Activated T-cell treated with anti-CD3 and anti-CD28 coated beads, Interleukin-2, amount 50 U/mL, for 48 hours (primary cell): ENCODE results near the gene CCNI2.

Experiments used
- DNase-seq, 2 experiments: peaks; one replicate each; pipeline ENCODE4 v3.0.0-alpha.2; 2020

CCNI2 gene

GRCh38 chr5:132766020-132766805 is 19.0 kb downstream of the CCNI2 start:
- no peak for DNase-seq

DNA sequence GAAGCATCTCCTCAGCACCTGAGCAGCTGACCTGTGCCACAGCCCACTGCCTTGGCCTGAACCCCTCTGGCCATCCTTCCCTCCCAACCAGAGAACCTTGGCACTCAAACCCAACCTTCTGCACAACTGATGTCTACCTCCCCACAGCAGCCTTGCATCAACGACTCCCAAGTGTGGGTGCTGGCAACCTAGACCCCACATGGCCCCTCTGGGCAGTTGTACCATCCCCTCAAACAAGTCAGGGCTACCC is 19.5 kb downstream of the CCNI2 start:
- no peak for DNase-seq

- no peak for DNase-seq
These were observed 19.9 kb downstream of the CCNI2 start for GRCh38 chr5:132767150-132767549.

DNA sequence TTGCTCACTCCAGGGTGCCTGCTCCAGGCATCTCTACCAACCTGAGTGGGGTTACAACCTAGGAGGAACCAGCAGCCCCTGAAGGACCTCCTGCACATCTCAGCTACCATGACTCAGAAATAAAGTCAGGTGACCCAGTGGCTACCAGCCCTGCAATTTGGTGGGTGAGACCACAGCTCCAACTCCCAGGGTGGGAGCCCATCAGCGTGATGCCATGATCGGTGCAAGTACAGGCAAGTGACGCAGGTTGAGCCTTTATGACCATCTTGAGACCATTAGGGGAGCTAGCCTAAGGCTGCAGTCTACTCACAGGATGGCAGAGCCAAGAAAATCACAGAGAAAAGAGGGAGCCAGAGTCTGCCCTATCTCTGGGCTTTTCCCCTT is 21.3 kb downstream of the CCNI2 start:
- no peak for DNase-seq

GRCh38 chr5:132770476-132771159 is 23.4 kb downstream of the CCNI2 start:
- DNase-seq, result no peak

DNA sequence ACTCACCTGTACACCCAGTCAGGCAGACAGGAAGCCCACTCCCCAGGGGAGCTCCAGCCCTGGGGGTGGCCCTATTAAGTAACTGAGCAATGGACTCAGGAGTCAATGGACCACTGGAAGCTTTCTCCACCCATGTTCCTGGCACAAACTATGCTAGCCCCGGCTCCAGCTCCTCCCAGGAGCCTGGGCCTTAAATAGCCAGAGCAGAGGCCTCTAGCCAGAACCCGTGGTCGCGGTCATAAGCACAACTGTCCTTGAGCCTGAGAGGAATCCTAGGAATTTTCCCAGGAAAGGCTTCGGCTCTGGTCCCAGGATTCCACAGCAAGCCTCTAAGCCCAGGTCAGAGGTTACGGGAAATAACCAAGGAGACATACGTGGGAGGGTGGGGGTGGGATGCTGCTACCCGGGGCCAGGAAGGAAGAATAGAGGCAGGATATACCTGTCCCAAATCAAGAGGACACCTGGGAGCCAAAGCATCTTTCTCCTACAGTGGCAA is 24.3 kb downstream of the CCNI2 start:
- DNase-seq, result no peak

GRCh38 chr5:132772291-132773070 is 25.3 kb downstream of the CCNI2 start:
- no peak for DNase-seq

DNA sequence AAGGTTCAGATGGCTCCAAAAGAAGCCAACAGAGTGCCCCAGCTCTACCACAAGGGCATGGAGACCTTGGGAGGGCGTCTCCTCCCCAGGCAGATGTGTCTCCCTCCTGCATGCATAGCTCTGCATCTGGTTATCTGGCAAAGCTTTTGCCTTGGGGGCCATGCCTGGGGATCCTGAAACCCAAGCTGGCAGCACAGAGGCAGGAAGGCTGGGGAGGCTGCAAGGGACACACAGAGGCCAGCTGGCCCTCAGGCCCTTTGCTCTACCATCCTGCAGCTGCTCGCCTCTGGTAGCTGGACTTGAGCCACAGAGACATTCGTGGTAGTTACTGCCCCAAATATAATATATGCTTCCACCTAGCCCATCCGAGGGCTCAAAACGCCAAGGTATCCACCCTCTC is 25.9 kb downstream of the CCNI2 start:
- no peak for DNase-seq

DNA sequence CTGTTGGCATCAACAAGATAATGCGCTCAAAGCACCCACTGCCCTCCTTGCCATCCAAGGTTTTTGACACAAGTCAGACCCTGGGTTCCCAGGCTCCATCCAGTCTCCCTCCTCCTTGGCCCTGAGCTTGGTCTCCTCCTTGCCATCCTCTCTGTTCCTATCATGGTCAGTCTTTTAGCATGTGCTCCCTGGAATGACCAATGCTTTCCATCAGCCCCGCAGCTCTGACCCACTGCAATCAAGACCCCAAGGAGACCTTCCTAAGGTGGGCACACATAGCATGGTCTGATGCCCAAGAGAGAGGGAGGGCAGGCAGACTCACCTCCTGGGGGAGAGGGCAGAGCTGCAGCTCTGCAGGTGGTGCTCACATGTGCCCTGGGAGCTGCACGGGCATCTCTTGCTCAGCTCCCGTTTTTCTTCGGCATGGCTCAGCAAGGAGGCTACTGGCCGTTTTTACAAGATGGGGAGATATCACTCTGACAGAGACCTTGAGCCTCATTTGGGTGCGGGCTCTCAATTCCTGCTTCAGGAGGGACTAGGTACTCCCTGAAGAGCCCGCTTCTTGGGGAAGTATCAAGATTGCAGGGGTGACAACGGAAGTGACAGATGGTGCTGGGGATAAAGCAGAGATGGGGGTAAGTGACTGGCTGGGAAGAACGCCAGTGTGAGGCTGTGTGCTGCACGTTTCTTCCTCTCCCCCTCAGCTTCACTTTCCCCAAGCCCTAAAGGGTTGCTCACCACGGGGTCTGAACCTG is 26.6 kb downstream of the CCNI2 start:
- no peak for DNase-seq

- no peak for DNase-seq
These were observed 27.2 kb downstream of the CCNI2 start for GRCh38 chr5:132774406-132774805.

DNA sequence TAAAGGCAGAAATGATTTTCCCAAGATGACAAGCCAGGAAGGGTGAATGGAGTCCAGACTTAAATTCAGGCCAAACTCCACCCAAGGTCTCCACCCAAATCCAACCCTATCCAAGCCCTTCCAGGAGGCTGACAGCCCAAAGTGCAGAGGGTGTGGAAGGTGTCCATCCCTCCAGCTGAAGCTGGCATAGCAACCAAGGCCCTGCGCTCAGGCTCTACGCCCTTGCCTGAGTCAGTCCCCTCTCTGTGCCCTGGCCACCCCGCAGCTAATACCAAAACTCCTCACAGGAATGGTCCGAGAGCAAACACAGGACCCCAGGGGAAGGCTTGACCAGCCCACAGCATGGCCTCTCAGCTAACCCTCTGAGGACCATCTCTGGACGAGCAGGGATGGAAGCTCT is 27.7 kb downstream of the CCNI2 start:
- DNase-seq, result no peak

DNA sequence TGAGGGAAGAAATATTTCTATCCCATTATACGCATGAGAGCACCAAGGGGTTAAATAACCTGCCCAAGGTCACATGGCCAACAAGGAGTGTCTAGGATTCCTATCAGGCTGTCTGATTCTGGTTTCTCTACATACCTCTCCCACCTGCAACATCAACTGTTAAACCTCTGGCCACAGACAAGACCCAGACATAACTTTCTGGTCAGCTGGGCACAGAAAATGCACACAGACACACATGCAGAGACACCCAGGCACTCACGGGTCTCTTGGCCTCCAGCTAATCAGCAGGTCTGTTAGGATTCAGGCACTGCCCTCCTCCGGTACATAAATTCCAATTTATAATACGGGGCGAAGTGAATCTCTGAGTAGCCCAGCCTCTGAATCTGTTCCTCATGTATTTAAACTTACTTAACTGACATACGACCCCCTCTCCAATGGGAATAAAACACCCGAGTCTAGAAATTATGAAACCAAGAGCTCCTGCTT is 28.3 kb downstream of the CCNI2 start:
- DNase-seq, result no peak

DNA sequence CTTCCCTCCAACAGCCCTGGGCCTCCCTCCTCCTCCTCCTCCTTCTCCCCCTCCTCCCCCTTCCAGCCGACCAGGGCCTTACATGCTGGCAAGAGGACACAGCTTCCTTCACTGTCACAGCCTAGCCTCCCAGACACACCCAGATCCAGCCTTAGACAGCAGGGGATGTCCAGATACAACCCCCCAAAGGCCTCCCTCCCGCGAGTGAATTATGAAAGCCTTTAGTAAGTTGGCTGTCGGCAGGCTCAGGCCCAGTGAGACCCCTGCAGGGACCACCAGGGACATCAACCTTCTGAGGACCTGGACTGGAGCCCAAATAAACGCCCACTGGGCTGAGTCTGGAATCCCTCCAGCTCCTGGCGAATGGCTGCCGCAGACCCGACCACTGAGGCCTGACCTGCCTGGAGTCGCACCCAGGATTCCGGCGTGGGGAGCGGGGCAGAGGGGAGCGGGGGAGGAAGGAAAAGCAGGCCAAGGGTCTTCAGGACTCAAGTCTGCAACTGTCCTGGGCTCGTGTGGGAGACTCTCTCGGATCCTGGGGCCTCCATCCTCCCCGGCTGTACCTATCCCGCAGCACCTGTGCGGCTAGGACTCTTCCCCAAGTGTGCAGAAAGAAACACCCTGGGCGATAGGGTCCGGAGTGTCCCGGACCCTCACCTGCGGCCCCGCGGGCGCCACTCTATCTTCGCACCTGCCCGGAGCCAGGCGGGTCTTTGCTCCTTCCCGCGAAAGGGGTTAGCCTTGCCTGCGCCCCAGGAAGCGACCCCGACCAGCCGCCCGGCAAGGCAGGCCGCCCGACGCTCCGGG is 29.1 kb downstream of the CCNI2 start:
- peak; percentile 26 to 27 for DNase-seq

DNA sequence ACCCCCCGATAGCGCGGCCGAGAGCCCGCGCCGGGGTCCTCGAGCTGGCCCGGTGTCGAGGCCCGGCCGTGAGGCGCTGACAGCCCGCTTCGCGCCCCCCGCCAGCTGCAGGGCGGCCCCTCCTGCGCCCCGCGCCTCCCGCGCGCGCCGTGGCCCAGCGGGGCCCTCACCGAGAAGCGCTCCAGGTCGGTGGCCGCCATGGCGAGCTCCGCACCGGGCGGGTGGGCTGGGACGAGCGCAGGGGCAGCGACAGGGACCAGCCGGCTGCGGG is 29.6 kb downstream of the CCNI2 start:
- no peak for DNase-seq

- peak; percentile 56 to 65 for DNase-seq
These were observed 30.2 kb downstream of the CCNI2 start, which contains the start of gene SEPTIN8 for GRCh38 chr5:132777209-132778069. Gene SEPTIN8 (minus strand): TSS chr5:132777239. CDS start chr5:132777137, 102 bp downstream.

- no peak for DNase-seq
These were observed 30.9 kb downstream of the CCNI2 start for GRCh38 chr5:132778129-132778528.

- DNase-seq, result no peak
These were observed 31.6 kb downstream of the CCNI2 start for GRCh38 chr5:132778856-132779255.

DNA sequence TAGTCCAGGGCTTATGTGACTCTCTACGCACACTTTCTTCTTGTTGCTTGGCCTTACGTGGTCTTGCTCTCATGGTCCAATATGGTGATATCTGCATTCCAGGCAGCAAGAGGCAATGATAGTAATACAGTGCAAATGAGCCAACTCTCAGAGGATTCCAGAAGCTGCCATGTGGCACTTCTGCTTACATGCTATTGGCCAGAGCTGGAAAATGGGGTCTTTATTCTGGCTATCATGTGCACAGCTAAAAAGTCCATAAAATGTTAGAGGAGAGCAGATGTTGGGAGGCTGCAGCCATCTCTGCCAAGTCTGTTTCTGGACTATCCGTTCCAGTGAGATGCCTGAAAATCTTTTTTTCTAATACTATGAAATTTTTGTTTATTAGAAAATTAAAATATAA is 32.7 kb downstream of the CCNI2 start:
- DNase-seq, result no peak

- DNase-seq, result no peak
These were observed 33.4 kb downstream of the CCNI2 start for GRCh38 chr5:132780577-132780976.

GRCh38 chr5:132781029-132781428 is 33.8 kb downstream of the CCNI2 start:
- no peak for DNase-seq

DNA sequence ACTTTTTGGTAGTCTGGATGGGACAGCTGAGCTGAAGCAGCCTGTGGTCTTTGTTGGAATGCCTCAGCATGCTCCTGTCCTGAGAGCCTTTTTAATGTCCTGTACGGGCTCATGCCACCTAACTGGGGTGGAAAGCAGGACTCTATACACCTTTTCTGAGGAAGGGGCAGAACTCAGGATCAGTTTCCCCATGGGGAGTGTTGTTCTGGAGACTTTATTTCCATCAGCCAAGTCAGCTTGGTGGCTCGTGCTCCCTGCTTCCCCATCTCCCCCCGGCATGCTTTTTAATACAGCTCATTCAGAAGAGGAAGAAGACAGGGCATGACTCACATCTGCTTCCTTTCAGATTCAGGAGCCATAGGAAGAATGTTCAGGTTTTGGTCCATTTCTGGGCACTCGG is 34.9 kb downstream of the CCNI2 start:
- no peak for DNase-seq
